CD14-positive monocyte (primary cell): Measurements from ENCODE around the gene PDE4C. TPM values are rescaled to one million over a fixed set of nuclear protein-coding genes. Genes with fewer than 3 reads are reported as not detected.

ENCODE experiments used
- DNase-seq, 3 donors: peaks; one replicate each; pipeline ENCODE4 v3.0.0-alpha.2; 2011 to 2022
- H2AFZ ChIP-seq: 2 replicates; pipeline ENCODE4 v1.6.0; 2012; ENCODE audit warnings: mild to moderate bottlenecking, low read depth, low read length, inconsistent platforms; ENCODE audit not compliant: insufficient read depth, poor library complexity, severe bottlenecking
- H3K27ac ChIP-seq, 2 donors: 1 replicate in 1 of 2; 2 replicates in 1 of 2; pipeline ENCODE4 v1.5.1; 2012 to 2013; ENCODE audit warnings: low read length in 2 of 2, control low read depth in 1 of 2, inconsistent platforms in 1 of 2, low read depth in 1 of 2, mild to moderate bottlenecking in 1 of 2
- H3K27me3 ChIP-seq, 2 donors: one replicate each; pipeline versions ENCODE4 v1.6.0 to v1.6.1; 2011 to 2013; ENCODE audit warnings: low read length in 2 of 2; ENCODE audit not compliant: control insufficient read depth in 2 of 2, insufficient read depth in 2 of 2
- H3K36me3 ChIP-seq, 2 donors: replicated peaks in 1 of 2; 1 replicate in 1 of 2; 2 replicates in 1 of 2; pipeline versions ENCODE4 v1.5.1 to v1.6.1; 2012 to 2013; ENCODE audit warnings: low read length in 2 of 2, control low read depth in 1 of 2, inconsistent platforms in 1 of 2, mild to moderate bottlenecking in 1 of 2; ENCODE audit not compliant: insufficient read depth in 2 of 2, control insufficient read depth in 1 of 2
- H3K4me1 ChIP-seq, 2 donors: 1 replicate in 1 of 2; 2 replicates in 1 of 2; pipeline versions ENCODE4 v1.5.1 to v1.6.1; 2012 to 2013; ENCODE audit warnings: low read length in 2 of 2, control low read depth in 1 of 2, inconsistent platforms in 1 of 2, mild to moderate bottlenecking in 1 of 2, moderate library complexity in 1 of 2; ENCODE audit not compliant: insufficient read depth in 2 of 2, control insufficient read depth in 1 of 2
- H3K4me2 ChIP-seq: replicated peaks from 2 replicates; pipeline ENCODE3; 2012; ENCODE audit warnings: low read length, moderate library complexity, mild to moderate bottlenecking; ENCODE audit not compliant: poor library complexity, severe bottlenecking; ENCODE audit errors: extremely low read depth
- H3K4me3 ChIP-seq, 3 experiments: fragments of 200-600 bp in 1 of 3; sonication (generic) in 1 of 3; replicated peaks in 1 of 3; 1 replicate in 2 of 3; 2 replicates in 1 of 3; pipeline ENCODE4 v1.5.1; 2011 to 2013; ENCODE audit warnings: low read length in 3 of 3, mild to moderate bottlenecking in 3 of 3, control low read depth in 2 of 3, low read depth in 2 of 3, inconsistent platforms in 1 of 3, moderate library complexity in 1 of 3
- H3K79me2 ChIP-seq: 2 replicates; pipeline ENCODE4 v1.6.0; 2012; ENCODE audit warnings: mild to moderate bottlenecking, control low read depth, inconsistent platforms, low read length, moderate library complexity; ENCODE audit not compliant: insufficient read depth
- H3K9ac ChIP-seq: 2 replicates; pipeline ENCODE4 v1.6.0; 2017; ENCODE audit warnings: low read length, mild to moderate bottlenecking; ENCODE audit not compliant: insufficient read depth, poor library complexity, severe bottlenecking
- H3K9me3 ChIP-seq, 2 donors: replicated peaks in 1 of 2; 1 replicate in 1 of 2; 2 replicates in 1 of 2; pipeline versions ENCODE4 v1.5.1 to v1.6.1; 2012 to 2013; ENCODE audit warnings: low read length in 2 of 2, control low read depth in 1 of 2; ENCODE audit not compliant: control insufficient read depth in 1 of 2, insufficient read depth in 1 of 2
- H4K20me1 ChIP-seq: 2 replicates; pipeline ENCODE4 v1.6.0; 2012; ENCODE audit warnings: mild to moderate bottlenecking, low read length, control low read depth, moderate library complexity; ENCODE audit not compliant: insufficient read depth
- H3K27ac Mint-ChIP-seq, 7 donors: one replicate each; pipeline ENCODE4 v1.8.0; 2020; ENCODE audit warnings: mild to moderate bottlenecking in 7 of 7, mixed read lengths in 7 of 7, moderate library complexity in 6 of 7, inconsistent platforms in 2 of 7
- H3K27me3 Mint-ChIP-seq, 3 donors: one replicate each; pipeline ENCODE4 v1.8.0; 2021 to 2022; ENCODE audit warnings: low read depth in 3 of 3, mild to moderate bottlenecking in 3 of 3, mixed read lengths in 3 of 3, moderate library complexity in 3 of 3, inconsistent platforms in 1 of 3
- H3K36me3 Mint-ChIP-seq, 2 donors: one replicate each; pipeline ENCODE4 v1.8.0; 2020; ENCODE audit warnings: mixed read lengths in 2 of 2, inconsistent platforms in 1 of 2, mild to moderate bottlenecking in 1 of 2
- H3K4me1 Mint-ChIP-seq: one replicate; pipeline ENCODE4 v1.8.0; 2020; ENCODE audit warnings: mild to moderate bottlenecking, mixed read lengths
- H3K4me3 Mint-ChIP-seq, 2 donors: one replicate each; pipeline ENCODE4 v1.8.0; 2020; ENCODE audit warnings: mild to moderate bottlenecking in 2 of 2, mixed read lengths in 2 of 2, moderate library complexity in 1 of 2
- H3K9me3 Mint-ChIP-seq, 7 donors: one replicate each; pipeline ENCODE4 v1.8.0; 2020 to 2022; ENCODE audit warnings: mixed read lengths in 7 of 7, mild to moderate bottlenecking in 6 of 7, moderate library complexity in 6 of 7, inconsistent platforms in 2 of 7
- WGBS: methylation state at CpG from one replicate; pipeline ENCODE4 v1.1.5; 2013; ENCODE audit warnings: missing lambda C conversion rate; ENCODE audit not compliant: insufficient coverage; 5-methylcytosine and 5-hydroxymethylcytosine counted together
- intact Hi-C, 2 donors: fragments of 100-400 bp; cut with micrococcal nuclease; formaldehyde crosslinking; loops; one replicate each; pipeline versions ENCODE4 v1.15.0 to v1.15.1; 2023
- polyA plus RNA-seq, 3 donors: library from polyadenylated mRNA; depleted of rRNA in 1 of 3; unstranded in 2 of 3; stranded (reverse) in 1 of 3; fragments of 300-500 nt in 2 of 3; fragments of >200 nt in 1 of 3; fragmentation: Illumina TruSeq in 2 of 3; gene quantifications; 1 replicate in 2 of 3; 2 replicates in 1 of 3; pipeline ENCODE4 v1.2.3, GENCODE V29; 2012 to 2021
- TF ChIP-seq, protein P1 (sequence below): fragments of 200-600 bp; IDR thresholded peaks from one replicate; pipeline ENCODE4 v1.8.0; 2022; ENCODE audit warnings: antibody characterized with exemption, mild to moderate bottlenecking

The PDE4C gene
- polyA plus RNA-seq, 3 donors = not detected

DNA sequence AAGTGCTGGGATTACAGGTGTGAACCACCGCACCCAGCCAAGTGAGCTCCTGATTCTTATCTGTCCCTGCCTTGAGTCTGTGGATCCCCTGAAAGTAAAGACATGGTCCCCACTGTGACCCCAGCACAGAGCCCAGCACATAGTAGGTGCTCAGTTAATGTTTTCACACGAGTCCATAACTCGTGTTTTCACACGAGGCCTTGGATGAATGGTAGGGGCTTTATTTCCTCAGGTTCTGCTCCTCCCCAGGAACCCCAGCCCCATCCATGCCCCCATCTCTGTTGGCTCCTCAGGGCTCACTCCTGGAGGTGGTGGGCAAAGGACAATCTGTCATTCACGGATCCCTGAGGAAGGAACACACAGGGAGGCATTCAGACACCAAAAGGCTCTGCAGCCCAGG, 23.6 kb upstream of the PDE4C start:
- peaks cover 3 to 25% (median 8%) of the 10 kb centered on the region in 3 donors for H3K27me3 Mint-ChIP-seq
- Histone ChIP-seq H3K4me2 (no peak overlapping the region), H4K20me1 (no peaks in the 10 kb centered on the region), H3K79me2 (no peaks in the 10 kb centered on the region), H3K27ac (no peak overlapping the region), H3K36me3 (no peaks in the 10 kb centered on the region), H3K9me3 (no peaks in the 10 kb centered on the region), H3K27me3 (peaks cover 0 to 2% of the 10 kb centered on the region in 2 donors), H2AFZ (no peak overlapping the region), H3K4me1 (peaks cover 18 to 20% of the 10 kb centered on the region in 2 donors), H3K9ac (no peak overlapping the region), H3K4me3 (no peak overlapping the region)
- 93% methylated on average over 2 of the region's 5 CpGs for WGBS
- no peak overlapping the region for H3K4me3 Mint-ChIP-seq
- H3K27ac Mint-ChIP-seq = no peak overlapping the region
- intact Hi-C loops = loop anchor here (5.0 to 10.0 kb wide), 4 partner anchors 138 to 238 kb away; no protein-coding TSS in a partner anchor
- H3K4me1 Mint-ChIP-seq = peaks cover 19% of the 10 kb centered on the region
- H3K36me3 Mint-ChIP-seq = no peaks in the 10 kb centered on the region
- no peak for DNase-seq
- no peaks in the 10 kb centered on the region for H3K9me3 Mint-ChIP-seq
- TF ChIP-seq, protein P1, sequence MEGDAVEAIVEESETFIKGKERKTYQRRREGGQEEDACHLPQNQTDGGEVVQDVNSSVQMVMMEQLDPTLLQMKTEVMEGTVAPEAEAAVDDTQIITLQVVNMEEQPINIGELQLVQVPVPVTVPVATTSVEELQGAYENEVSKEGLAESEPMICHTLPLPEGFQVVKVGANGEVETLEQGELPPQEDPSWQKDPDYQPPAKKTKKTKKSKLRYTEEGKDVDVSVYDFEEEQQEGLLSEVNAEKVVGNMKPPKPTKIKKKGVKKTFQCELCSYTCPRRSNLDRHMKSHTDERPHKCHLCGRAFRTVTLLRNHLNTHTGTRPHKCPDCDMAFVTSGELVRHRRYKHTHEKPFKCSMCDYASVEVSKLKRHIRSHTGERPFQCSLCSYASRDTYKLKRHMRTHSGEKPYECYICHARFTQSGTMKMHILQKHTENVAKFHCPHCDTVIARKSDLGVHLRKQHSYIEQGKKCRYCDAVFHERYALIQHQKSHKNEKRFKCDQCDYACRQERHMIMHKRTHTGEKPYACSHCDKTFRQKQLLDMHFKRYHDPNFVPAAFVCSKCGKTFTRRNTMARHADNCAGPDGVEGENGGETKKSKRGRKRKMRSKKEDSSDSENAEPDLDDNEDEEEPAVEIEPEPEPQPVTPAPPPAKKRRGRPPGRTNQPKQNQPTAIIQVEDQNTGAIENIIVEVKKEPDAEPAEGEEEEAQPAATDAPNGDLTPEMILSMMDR = no peak

DNA sequence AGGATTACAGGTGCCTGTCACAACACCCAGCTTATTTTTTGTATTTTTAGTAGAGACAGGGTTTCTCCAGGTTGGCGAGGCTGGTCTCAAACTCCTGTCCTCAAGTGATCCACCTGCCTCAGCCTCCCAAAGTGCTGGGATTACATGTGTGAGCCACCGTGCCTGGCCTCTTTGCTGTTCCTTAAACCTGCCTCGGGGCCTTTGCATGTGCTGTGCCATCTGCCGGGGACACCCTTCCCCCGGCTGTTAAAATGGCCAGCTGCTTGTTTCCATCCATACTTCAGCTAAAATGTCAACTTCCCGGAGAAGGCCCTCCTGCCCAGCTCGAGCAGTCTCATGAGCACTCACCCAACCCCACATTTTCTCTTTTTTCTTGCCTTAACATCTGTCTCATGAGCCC, 19.1 kb upstream of the PDE4C start:
- WGBS = 94% methylated on average over 6 of the region's 7 CpGs
- no peak overlapping the region for H3K4me2 ChIP-seq
- H3K27ac ChIP-seq = no peak overlapping the region
- no peak overlapping the region for H3K4me3 Mint-ChIP-seq
- no peaks in the 10 kb centered on the region for H3K36me3 ChIP-seq
- peaks cover 0 to 2% of the 10 kb centered on the region in 2 donors for H3K27me3 ChIP-seq
- H3K9me3 ChIP-seq = no peaks in the 10 kb centered on the region
- H3K36me3 Mint-ChIP-seq = no peaks in the 10 kb centered on the region
- no peaks in the 10 kb centered on the region for H3K79me2 ChIP-seq
- no peaks in the 10 kb centered on the region for H4K20me1 ChIP-seq
- TF ChIP-seq, protein P1 = no peak
- intact Hi-C loops = no loop called here
- no peak overlapping the region for H3K9ac ChIP-seq
- no peak overlapping the region for H3K27ac Mint-ChIP-seq
- H3K27me3 Mint-ChIP-seq = peaks cover 11 to 20% (median 12%) of the 10 kb centered on the region in 3 donors
- no peaks in the 10 kb centered on the region for H3K4me1 ChIP-seq
- no peaks in the 10 kb centered on the region for H3K4me1 Mint-ChIP-seq
- no peaks in the 10 kb centered on the region for H3K9me3 Mint-ChIP-seq
- H2AFZ ChIP-seq = no peak overlapping the region
- H3K4me3 ChIP-seq = no peak overlapping the region
- DNase-seq = no peak
